ENCODE results near the gene CYP27A1. TPM values are rescaled to one million over a fixed set of nuclear protein-coding genes. Genes with fewer than 3 reads are reported as not detected.
"Not testable (repeated sequence)": the region's sequence is repeated elsewhere in the genome, so short reads cannot be mapped to it uniquely, and the experiment has no call there.

CYP27A1 gene
- 0.77 and 0.80 TPM in 2 replicates for total RNA-seq (2014; rRNA removed; shearing (Covaris generic))

DNA sequence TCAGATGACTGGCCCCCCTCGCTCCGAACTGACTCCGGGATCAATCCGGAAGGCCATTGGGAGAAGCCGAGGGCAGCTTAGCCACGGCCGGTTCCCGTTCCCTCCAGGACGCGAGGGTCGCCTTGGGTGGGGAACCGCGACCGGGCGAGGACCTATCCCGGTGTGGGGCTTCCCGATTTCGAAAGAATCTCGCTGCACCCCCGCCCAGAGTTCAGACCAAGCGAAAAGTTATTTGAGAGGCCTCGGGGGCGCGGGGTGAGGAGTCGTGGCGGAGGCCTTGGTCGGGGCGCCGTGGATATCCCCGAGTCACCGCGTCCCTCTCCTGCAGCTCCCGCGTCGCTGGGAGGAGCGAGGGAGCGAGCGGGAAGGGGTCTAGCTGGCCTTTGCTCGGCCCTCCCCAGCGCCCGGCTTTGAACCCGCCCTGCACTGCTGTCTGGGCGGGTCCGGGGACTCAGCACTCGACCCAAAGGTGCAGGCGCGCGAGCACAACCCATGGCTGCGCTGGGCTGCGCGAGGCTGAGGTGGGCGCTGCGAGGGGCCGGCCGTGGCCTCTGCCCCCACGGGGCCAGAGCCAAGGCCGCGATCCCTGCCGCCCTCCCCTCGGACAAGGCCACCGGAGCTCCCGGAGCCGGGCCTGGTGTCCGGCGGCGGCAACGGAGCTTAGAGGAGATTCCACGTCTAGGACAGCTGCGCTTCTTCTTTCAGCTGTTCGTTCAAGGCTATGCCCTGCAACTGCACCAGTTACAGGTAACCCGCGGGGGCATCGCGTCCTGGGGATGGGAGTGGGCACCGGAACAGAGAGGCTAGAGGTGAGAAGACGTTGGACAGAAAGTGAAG is at the start of gene CYP27A1:
Gene CYP27A1 (plus strand): TSS at position 457 of the 837 bp plus-strand sequence. CDS start 36 bp downstream, at position 493.
- no peak for DNase-seq (ENCODE audit: low read depth)

DNA sequence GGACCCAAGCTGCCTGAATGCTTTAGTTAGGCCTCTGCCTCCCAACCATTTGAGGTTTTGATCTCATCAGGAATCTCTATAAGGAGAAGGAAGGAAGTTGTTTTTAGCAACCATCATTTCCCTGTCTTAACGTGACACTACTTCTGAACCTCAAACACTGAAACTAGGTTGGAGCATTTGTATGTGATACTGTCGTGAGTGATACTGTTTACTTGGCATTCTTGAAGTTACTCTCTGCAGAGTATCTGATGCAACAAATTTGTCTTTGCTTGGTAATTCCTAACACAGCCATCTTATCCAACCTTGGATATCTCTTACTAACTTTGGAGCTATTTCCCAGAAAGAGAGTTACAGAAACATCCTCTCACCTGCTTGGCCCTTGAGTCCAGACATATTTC is 49.2 kb upstream of the CYP27A1 start:
- no peak for DNase-seq (ENCODE audit: low read depth)

DNA sequence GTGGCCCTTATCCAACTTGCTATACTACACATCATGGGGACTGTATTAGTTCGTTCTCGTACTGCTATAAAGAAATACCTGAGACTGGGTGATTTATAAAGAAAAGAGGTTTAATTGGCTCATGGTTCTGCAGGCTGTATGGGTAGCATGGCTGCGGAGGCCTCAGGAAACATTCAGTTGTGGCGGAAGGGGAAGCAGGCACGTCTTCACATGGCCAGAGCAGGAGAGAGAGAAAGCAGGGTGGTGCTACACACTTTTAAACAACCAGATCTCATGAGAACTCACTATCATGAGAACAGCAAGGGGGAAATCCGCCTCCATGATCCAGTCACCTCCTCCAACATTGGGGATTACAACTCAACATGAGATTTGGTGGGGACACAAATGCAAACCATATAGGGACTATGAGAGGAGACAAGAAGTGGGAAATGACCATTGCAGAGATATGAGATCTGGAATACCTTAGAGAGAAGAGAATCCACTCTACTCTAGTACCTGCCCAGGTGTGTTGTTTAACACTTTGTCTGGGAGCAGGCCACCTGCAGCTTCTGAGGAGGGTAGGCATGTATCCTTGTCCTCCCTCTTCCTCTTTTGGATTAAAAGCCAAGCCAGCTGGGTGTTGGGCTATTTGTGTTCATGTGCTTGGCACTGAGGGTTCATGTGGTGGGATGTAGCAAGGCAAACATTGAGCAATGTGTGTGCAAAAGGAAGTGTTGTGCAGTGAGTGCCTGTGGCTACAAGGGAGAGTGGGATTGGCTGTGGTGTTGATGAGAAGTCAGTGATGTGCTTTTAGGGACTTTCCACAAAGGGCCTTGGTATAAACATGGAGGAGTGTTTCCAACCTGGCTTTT is 48.6 kb upstream of the CYP27A1 start:
- peak; percentile 83 for DNase-seq (ENCODE audit: low read depth)

DNA sequence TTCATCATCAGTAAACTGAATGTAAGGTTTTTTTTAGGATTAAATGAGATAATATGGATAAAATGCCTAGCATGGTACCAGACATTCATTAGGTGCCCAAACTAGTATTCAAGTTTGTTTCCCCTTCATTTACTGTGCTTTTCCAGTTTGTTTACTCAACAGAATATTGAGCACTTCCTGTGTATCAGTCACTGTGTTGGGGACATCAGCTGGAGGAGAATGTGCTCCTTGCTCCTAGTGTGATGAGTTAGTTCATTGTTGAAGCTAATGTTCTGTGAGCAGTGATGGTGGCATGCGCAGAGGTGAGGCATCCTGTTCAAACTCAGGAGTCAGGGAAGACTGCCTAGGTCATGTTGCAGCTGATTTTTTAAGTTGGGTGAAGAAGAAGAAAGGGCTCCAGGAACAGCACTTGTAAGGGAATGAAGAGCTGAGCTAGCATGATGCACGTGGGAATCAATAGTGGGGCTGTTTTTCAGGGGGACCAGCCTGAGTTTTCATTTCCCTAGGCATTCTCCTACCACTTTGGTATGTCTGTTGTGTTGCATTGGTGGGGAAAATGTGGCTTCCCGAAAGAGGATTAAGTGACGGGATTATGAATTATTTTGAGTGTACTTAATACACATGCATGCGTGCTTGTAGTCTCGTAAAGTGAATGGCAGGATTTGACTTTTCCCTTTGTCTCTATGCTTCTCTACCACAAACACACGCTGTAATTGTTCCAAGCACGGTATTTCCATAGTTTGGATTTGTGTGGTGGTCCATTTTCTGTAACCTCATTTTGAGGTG is 47.6 kb upstream of the CYP27A1 start:
- no peak for DNase-seq (ENCODE audit: low read depth)

DNA sequence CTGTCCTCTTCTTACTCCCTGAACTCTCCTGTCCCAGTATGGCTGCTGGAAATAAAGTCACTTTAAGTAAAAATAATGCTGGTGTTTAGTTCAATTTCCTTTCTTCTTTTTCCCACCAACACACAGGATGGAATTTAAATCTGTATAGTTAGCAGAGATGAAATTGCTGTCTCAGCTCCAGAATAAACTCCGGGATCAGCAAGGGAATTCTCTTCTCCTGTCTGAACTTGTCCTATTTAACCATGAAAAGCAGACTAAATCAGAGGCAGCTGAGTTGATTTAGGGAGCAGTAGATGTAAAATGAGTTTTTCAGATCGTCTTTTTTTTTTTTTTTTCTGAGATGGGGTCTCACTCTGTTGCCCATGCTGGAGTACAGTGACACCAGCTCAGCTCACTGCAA is 45.4 kb upstream of the CYP27A1 start:
- DNase-seq (ENCODE audit: low read depth) = no peak

DNA sequence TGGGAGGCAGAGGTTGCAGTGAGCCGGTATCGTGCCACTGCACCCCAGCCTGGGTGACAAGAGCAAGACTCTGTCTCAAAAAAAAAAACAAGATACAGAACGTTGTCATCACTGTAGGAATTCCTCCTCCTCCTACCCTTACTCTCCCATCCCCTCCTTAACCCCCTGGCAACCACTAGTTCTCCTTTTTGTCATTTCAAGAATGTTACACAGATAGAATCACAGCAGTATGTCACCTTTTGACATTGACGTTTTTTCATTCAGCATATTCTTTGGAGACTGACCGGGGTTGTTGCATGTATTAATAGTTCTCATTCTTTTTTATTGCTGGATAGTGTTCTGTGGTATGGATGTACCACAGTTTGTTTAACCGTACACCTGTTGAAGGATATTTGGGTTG is 38.9 kb upstream of the CYP27A1 start:
- no peak for DNase-seq (ENCODE audit: low read depth)

DNA sequence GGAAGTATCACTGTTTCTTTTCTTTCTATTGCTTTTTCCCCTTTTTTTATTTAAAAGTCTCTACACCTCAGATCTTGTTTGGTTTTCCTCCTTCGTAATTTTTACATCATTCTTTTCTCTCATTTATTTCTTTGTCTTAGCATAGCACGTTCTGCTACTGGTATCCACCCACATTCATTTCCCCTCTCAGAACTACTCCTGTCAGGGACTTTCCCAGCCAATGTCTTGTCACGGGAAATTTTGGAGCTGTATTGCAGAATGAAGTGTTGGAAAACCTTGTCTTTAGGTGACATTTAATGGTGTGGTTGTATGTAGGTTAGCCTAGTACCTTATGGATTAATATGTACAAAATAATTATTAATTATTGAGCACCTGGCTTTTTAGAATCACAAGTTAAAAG is 37.3 kb upstream of the CYP27A1 start:
- no peak for DNase-seq (ENCODE audit: low read depth)

DNA sequence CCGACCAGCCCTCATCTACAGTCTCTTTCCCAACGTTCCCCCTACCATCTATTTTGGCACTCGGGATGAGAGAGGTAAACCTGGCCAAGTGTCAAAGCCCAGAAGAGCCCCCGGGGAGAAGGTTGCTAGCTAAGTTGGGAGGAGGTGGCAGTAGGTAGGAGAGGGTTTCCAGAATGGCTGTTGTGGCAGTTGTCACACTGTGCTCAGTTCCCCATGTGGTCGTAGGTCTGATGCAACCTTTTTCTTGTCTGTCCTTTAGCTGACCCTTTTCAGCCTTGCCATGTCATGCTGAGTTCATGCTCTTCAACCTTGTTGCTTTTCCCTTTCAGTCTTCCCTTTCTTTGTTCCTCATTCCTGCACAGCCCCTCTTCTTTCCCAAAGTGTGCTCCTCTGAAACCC is 36.8 kb upstream of the CYP27A1 start:
- no peak for DNase-seq (ENCODE audit: low read depth)

DNA sequence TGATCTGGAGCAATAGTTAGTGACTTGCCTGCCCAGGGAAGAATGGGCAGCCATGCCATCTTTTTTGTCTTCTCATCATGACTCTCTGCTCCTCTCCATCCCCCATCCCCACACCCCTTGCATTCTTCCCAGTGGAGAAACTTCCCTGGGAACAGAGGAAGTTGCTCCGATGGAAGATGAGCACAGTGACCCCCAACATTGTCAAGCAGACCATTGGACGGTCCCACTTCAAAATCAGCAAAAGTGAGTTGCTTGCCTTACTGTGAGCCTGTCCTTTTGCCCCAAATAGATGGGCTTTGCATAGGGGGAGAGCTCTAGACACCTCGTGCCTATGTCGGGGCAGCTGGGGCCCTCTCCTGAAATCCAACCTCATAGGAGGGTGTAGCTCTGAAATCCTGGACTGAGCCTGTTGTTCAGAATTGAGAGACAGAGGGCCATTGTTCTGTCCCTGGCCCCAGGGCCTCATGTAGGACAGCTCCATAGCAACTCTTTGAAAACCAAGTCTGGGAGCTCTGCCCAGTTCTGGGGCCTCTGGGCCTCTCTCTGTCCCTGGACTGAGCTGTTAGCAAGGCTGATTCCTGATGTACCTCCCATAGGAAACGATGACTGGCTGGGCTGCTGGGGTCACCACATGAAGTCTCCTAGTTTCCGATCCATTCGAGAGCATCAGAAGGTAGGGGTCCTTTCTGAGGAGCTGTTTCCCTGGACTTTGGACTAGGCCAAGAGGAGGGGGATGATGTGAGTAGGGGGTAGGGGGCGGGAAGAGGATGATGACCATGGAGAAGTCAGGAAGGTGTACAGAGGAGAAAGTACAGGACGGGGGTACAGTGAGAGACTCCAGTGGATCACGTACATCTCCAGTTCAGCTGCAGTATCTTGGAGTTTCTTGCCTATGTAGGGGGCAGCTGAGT is 36.1 kb upstream of the CYP27A1 start:
- no peak for DNase-seq (ENCODE audit: low read depth)

DNA sequence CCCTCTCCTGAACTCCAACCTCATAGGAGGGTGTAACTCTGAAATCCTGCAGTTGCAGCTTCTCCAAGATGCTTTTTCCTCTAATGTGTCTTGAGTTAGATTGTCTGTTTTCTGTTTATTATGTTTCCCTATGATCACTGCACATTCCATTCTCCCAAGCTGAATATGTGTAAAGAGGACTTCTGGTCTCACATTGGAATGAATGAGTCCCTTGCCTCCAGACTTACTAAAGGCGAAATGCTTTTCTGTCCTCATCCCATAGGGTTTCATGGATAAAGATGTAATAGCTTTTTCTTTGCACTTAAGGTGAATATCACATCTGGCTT is 35.5 kb upstream of the CYP27A1 start:
- DNase-seq (ENCODE audit: low read depth) = no peak

DNA sequence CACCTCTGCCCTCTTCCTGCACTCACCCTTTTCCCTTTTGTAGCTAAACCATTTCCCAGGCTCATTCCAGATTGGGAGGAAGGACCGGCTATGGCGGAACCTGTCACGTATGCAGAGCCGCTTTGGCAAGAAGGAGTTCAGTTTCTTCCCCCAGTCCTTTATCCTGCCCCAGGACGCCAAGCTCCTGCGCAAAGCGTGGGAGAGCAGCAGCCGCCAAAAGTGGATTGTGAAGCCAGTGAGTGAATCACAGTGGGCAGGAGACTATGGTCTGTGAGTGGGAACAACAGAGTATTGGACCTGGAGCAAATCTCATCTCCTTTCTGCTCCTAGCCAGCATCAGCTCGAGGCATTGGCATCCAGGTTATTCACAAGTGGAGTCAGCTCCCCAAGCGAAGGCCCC is 35.0 kb upstream of the CYP27A1 start:
- no peak for DNase-seq (ENCODE audit: low read depth)

DNA sequence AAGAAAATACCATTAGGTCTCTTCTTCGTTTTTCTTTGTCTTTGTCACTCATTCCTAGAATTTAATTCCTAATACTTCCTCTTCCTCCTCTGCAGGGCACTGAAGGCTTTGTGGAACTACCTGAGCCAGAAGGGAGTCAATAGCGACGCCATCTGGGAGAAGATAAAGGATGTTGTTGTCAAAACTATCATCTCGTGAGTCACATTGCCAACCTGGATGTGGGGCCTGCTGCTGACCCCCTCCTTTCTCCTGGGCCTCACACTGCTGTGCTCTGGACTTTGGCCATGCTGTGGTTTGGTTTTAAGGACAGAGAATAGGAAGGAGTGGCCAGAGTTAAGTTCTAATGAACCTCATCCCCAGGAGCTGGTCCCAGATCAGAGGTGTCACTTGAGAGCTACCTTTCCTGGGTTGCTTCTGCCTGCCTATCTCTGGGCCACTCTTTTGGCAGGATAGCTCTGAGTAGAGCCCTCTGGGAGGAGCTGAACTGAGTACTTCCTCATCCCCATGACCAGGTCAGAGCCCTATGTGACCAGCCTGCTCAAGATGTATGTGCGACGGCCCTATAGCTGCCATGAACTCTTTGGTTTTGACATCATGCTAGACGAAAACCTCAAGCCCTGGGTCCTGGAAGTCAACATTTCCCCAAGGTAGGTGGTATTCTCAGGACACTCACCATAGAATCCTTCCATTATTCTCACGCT is 33.1 kb upstream of the CYP27A1 start:
- DNase-seq (ENCODE audit: low read depth) = no peak

DNA sequence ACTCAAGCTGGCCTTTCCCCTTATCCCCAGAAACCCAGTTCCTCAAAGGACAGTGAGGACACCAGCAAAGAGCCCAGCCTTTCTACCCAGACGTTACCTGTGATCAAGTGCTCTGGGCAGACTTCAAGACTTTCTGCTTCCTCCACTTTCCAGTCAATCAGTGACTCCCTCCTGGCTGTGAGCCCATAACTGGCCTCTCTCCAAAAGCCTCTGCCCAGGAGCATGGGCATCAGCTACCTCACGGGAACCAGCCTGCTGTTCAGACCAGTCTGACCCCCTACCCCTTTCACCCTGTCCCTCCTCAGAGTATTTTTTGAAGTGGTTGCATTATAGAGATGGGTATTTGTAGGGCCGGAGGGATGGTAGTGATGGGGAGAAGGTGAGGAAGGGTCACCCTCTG is 27.7 kb upstream of the CYP27A1 start:
- DNase-seq (ENCODE audit: low read depth) = no peak

DNA sequence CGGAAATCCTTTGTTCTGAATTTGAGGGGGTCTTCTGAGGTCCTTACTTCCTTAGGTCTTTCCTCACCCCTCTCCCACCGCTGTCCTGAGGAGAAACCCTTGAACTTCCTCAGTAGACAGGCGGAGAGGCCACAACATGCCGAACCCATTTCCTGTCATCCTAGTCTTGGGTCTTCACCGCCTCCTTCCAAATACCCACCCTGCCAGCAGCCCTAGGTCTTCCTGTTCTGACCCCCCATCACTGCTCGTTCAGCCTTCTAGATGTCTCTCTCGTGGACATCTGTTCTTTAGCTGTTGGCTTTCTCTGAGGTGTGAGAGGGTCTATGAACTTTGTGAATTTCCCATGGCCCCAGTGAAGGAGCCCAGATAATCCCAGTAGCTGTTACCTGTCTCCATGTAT is 27.2 kb upstream of the CYP27A1 start:
- DNase-seq (ENCODE audit: low read depth) = no peak

DNA sequence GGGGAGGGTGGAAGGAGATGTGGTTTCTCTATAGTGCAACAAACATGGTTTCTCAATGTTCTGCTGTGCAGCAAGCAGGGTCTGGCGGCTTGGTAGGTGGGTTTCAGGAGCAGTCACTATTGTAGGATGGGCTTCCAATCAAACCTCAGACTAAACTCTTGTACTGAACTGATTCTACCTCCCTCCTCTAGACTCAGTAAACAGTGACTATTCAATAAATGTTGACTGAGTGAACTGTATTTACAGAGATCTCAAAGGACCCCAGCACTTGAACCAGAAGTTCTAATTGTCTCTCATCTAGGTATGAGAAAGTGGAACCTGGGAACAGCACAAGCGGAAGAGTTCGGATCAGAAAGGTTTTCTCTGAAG is 26.8 kb upstream of the CYP27A1 start:
- DNase-seq (ENCODE audit: low read depth) = no peak

DNA sequence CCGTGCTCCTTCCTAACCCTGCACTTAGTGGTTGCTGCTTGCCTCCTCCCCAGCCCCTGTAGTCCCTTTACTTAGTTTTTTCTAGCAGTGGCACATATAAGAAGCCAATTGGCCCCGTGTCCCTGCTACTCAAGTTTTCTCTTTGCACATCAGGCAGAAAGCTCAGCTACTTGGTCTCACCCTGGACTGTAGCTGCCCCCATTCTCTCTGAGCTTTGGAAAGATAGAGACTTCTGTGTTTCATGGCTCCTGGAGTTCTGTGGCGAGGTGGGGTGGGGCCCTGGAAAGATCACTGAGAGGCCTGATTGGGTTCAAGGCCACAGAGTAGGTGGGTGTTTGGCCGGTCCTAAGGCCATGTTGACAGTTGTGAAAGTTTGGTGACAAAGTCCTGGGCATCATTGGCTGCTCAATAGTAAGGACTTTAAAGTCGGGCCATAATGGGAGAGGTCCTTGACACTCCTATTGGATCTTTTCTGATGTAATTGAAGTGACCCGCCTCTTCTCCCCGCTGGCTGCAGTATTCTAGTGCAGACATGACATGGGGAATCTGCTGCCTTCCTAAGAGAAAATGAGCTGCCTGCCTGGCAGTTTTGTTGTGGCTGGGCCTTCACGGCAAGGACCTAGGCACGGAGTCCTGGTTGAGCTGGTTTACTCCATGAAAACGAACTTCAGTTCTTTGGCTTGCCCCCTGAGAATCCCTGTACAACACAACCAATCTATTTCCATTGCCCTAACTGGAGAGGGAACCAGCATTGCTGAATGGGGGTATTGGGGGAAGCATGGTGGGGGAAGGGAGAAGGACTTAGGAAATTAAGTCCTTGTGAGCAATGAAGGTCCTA is 26.2 kb upstream of the CYP27A1 start:
- no peak for DNase-seq (ENCODE audit: low read depth)

DNA sequence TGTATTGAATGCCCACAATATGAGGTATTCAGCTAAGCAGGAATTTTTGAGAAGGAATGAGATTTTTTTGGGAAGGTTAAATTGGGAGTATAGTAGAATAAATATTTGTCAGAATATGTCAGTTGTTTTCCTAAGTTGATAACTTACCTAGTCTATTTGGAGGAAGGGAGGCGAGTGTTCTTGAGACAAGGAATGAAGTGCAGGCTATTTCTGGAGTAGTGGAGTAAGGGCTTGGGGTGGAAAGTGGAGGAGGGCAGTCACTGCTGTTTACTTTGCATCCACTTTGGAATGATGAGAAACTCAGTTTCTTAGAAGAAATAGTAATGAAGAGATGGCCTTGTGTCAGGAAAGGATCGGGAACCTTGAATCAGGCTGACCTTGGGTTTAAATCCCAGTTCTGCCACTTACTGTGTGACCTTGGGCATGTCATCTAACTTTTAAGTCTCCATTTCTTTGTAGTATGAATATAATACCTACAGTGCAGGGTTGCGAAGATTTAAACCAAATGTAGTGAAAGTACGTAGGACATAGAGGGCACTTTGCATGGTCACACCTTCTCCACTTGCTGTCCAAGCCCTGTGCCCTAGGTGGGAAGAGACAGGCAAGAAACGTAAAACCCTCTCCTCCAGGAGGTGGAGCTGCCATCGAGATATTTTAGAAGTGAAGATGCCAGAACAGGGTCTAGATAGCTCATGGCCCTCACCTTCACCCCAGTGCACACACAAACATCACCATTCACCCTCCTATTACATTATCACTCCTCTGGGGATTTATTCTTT is 25.2 kb upstream of the CYP27A1 start:
- no peak for DNase-seq (ENCODE audit: low read depth)

DNA sequence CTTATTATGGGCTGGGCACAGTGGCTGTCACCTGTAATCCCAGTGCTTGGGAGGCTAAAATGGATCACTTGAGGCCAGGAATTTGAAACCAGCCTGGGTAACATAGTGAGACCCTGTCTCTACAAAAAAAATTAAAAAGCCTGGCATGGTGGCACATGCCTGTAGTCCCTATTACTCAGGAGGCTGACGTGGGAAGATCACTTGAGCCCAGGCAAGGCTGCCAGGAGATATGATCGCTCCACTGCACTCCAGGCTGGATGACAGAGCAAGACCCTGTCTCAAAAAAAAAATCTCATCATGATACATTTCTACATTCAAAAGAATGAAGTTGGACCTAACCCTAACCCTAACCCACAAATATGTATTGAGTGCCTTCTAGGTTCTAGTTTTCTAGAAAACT is 20.2 kb upstream of the CYP27A1 start:
- no peak for DNase-seq (ENCODE audit: low read depth)

DNA sequence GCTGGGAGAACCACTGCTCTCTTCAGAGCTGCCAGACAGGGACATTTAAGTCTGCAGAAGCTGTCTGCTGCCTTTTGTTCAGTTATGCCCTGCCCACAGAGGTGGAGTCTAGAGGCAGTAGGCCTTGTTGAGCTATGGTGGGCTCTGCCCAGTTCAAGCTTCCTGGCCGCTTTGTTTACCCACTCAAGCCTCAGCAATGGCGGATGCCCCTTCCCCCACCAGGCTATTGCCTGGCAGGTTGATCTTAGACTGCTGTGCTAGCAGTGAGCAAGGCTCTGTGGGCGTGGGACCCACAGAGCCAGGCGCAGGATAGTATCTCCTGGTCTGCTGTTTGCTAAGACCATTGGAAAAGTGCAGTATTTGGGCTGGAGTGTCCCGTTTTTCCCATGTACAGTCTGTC is 9.2 kb upstream of the CYP27A1 start:
- DNase-seq (ENCODE audit: low read depth) = not testable (repeated sequence)
